ENCODE data around the gene HSPD1. TPM values are rescaled to one million over a fixed set of nuclear protein-coding genes. Genes with fewer than 3 reads are reported as not detected.

The HSPD1 gene
- total and polyA plus RNA-seq, 2 of the 13 experiments (the other 11 are each of a cell fraction or from before 2014, with no cell fraction given): 685 to 2,610 TPM

DNA sequence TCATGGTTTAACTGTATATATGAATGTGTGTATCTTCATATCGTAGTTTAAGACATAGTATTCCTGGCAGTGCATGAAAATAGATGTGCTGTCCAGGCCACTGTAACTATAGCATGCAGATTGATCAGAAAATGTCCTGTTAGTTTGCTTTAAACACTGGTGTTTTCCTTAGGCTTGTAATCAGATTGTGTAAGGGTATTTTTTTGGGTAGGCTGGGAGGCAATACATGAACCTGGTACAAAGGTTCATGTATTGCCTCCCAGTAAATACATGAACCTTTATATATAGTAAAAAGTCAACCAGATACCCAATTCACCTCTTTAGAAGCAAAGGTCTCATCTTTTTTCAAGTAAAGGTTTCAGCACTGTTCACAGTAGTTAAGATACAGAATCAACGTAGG, 44.7 kb downstream of the HSPD1 start (continued):
- TF ChIP-seq, protein P1, sequence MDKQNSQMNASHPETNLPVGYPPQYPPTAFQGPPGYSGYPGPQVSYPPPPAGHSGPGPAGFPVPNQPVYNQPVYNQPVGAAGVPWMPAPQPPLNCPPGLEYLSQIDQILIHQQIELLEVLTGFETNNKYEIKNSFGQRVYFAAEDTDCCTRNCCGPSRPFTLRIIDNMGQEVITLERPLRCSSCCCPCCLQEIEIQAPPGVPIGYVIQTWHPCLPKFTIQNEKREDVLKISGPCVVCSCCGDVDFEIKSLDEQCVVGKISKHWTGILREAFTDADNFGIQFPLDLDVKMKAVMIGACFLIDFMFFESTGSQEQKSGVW (CRISPR knock-in tag; IDR thresholded peaks at IDR 0.05; ENCODE audit: borderline replicate concordance): no peak
- TF ChIP-seq ZBTB1 (CRISPR knock-in tag; IDR thresholded peaks at IDR 0.05; ENCODE audit: borderline replicate concordance) (no peak), HDAC6 (IDR thresholded peaks at IDR 0.05; ENCODE audit: low read depth, low read length) (no peak), ZBTB3 (CRISPR knock-in tag; IDR thresholded peaks at IDR 0.05; ENCODE audit: borderline replicate concordance, low read depth) (no peak), SCMH1 (CRISPR knock-in tag; IDR thresholded peaks at IDR 0.05; ENCODE audit: borderline replicate concordance) (no peak), ASH2L (IDR thresholded peaks at IDR 0.05; ENCODE audit: insufficient read length, low read depth, low read length) (no peak), SOX5 (CRISPR knock-in tag; IDR thresholded peaks at IDR 0.05; ENCODE audit: borderline replicate concordance) (0 out of 2 replicates have a peak, but pooled peaks have one; percentile 11), ARHGAP35 (CRISPR knock-in tag; IDR thresholded peaks at IDR 0.05; ENCODE audit: borderline replicate concordance) (no peak), ZBTB42 (CRISPR knock-in tag; IDR thresholded peaks at IDR 0.05) (no peak), MIER3 (CRISPR knock-in tag; IDR thresholded peaks at IDR 0.05; ENCODE audit: borderline replicate concordance) (0 out of 2 replicates have a peak, but pooled peaks have one; percentile 25), HNRNPLL (IDR thresholded peaks at IDR 0.05; ENCODE audit: low read depth, low read length, poor library complexity, severe bottlenecking) (no peak), MXD4 (CRISPR knock-in tag; IDR thresholded peaks at IDR 0.05) (no peak), HIVEP1 (CRISPR knock-in tag; IDR thresholded peaks at IDR 0.05) (no peak), PAWR (CRISPR knock-in tag; IDR thresholded peaks at IDR 0.05; ENCODE audit: borderline replicate concordance) (no peak), SAP130 (CRISPR knock-in tag; IDR thresholded peaks at IDR 0.05; ENCODE audit: low read depth) (peak; percentile 33; the same call in 1 of the 2 replicates)
- TF ChIP-seq, protein P2, sequence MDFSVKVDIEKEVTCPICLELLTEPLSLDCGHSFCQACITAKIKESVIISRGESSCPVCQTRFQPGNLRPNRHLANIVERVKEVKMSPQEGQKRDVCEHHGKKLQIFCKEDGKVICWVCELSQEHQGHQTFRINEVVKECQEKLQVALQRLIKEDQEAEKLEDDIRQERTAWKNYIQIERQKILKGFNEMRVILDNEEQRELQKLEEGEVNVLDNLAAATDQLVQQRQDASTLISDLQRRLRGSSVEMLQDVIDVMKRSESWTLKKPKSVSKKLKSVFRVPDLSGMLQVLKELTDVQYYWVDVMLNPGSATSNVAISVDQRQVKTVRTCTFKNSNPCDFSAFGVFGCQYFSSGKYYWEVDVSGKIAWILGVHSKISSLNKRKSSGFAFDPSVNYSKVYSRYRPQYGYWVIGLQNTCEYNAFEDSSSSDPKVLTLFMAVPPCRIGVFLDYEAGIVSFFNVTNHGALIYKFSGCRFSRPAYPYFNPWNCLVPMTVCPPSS (IDR thresholded peaks at IDR 0.05): no peak
- TF ChIP-seq, protein P3, sequence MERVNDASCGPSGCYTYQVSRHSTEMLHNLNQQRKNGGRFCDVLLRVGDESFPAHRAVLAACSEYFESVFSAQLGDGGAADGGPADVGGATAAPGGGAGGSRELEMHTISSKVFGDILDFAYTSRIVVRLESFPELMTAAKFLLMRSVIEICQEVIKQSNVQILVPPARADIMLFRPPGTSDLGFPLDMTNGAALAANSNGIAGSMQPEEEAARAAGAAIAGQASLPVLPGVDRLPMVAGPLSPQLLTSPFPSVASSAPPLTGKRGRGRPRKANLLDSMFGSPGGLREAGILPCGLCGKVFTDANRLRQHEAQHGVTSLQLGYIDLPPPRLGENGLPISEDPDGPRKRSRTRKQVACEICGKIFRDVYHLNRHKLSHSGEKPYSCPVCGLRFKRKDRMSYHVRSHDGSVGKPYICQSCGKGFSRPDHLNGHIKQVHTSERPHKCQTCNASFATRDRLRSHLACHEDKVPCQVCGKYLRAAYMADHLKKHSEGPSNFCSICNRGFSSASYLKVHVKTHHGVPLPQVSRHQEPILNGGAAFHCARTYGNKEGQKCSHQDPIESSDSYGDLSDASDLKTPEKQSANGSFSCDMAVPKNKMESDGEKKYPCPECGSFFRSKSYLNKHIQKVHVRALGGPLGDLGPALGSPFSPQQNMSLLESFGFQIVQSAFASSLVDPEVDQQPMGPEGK (CRISPR knock-in tag; IDR thresholded peaks at IDR 0.05): no peak
- TF ChIP-seq, protein P4, sequence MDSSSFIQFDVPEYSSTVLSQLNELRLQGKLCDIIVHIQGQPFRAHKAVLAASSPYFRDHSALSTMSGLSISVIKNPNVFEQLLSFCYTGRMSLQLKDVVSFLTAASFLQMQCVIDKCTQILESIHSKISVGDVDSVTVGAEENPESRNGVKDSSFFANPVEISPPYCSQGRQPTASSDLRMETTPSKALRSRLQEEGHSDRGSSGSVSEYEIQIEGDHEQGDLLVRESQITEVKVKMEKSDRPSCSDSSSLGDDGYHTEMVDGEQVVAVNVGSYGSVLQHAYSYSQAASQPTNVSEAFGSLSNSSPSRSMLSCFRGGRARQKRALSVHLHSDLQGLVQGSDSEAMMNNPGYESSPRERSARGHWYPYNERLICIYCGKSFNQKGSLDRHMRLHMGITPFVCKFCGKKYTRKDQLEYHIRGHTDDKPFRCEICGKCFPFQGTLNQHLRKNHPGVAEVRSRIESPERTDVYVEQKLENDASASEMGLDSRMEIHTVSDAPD (CRISPR knock-in tag; IDR thresholded peaks at IDR 0.05): no peak
- TF ChIP-seq, protein P5, sequence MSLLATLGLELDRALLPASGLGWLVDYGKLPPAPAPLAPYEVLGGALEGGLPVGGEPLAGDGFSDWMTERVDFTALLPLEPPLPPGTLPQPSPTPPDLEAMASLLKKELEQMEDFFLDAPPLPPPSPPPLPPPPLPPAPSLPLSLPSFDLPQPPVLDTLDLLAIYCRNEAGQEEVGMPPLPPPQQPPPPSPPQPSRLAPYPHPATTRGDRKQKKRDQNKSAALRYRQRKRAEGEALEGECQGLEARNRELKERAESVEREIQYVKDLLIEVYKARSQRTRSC (CRISPR knock-in tag; IDR thresholded peaks at IDR 0.05; ENCODE audit: low read depth): no peak
- TF ChIP-seq, protein P6, sequence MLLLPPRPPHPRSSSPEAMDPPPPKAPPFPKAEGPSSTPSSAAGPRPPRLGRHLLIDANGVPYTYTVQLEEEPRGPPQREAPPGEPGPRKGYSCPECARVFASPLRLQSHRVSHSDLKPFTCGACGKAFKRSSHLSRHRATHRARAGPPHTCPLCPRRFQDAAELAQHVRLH (CRISPR knock-in tag; IDR thresholded peaks at IDR 0.05; ENCODE audit: borderline replicate concordance, low read depth): no peak
- TF ChIP-seq, protein P7, sequence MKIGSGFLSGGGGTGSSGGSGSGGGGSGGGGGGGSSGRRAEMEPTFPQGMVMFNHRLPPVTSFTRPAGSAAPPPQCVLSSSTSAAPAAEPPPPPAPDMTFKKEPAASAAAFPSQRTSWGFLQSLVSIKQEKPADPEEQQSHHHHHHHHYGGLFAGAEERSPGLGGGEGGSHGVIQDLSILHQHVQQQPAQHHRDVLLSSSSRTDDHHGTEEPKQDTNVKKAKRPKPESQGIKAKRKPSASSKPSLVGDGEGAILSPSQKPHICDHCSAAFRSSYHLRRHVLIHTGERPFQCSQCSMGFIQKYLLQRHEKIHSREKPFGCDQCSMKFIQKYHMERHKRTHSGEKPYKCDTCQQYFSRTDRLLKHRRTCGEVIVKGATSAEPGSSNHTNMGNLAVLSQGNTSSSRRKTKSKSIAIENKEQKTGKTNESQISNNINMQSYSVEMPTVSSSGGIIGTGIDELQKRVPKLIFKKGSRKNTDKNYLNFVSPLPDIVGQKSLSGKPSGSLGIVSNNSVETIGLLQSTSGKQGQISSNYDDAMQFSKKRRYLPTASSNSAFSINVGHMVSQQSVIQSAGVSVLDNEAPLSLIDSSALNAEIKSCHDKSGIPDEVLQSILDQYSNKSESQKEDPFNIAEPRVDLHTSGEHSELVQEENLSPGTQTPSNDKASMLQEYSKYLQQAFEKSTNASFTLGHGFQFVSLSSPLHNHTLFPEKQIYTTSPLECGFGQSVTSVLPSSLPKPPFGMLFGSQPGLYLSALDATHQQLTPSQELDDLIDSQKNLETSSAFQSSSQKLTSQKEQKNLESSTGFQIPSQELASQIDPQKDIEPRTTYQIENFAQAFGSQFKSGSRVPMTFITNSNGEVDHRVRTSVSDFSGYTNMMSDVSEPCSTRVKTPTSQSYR (CRISPR knock-in tag; IDR thresholded peaks at IDR 0.05; ENCODE audit: borderline replicate concordance): no peak
